ENCODE results near the gene CSTF3.
A peak's percentile ranks its signal among the peaks of the same experiment; 100 is the strongest.

Gene CSTF3

DNA sequence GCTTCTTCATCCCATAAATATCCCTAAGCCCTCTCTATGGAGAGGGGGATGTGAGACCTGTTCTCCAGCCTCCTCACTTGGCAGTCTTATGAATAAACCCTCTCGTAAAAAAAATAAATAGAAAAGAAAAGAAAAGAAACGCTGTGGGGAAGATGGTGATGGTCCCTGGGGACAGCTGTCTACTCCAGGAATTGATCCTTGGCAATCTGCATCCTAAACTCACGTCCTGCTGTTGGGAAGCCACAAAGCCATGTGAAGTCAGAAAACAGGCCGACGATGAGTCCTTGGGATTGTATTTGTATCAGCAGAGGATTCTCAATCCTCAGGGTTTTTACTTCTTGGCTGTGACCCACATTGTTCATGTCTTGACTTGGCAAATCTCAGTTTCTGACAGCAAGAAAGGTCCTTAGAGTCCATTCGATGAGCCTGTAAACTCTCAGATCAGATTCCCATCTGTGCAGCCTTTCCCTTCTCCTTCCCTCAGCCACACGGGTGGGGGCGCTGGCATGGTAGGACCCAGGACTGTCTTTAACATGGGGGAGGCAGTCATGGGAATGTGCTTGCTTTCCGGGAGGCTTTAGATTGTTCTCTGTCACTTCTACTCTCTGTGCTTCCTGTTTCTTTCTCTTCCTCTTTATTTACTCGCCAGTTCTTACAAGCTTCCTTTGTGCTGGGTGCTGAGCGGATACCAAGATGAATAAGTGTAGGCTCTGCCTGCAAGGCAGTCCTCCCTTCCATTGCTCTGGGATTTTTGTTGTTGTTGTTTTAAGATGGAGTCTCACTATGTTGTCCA lies 97.1 kb downstream of the CSTF3 start:
- peak; percentile 8 for DNase-seq (ENCODE audit: low spot score)
- TF ChIP-seq, protein P1, sequence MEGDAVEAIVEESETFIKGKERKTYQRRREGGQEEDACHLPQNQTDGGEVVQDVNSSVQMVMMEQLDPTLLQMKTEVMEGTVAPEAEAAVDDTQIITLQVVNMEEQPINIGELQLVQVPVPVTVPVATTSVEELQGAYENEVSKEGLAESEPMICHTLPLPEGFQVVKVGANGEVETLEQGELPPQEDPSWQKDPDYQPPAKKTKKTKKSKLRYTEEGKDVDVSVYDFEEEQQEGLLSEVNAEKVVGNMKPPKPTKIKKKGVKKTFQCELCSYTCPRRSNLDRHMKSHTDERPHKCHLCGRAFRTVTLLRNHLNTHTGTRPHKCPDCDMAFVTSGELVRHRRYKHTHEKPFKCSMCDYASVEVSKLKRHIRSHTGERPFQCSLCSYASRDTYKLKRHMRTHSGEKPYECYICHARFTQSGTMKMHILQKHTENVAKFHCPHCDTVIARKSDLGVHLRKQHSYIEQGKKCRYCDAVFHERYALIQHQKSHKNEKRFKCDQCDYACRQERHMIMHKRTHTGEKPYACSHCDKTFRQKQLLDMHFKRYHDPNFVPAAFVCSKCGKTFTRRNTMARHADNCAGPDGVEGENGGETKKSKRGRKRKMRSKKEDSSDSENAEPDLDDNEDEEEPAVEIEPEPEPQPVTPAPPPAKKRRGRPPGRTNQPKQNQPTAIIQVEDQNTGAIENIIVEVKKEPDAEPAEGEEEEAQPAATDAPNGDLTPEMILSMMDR (IDR thresholded peaks at IDR 0.05; ENCODE audit: extremely low read depth, missing control alignments) = no peak

DNA sequence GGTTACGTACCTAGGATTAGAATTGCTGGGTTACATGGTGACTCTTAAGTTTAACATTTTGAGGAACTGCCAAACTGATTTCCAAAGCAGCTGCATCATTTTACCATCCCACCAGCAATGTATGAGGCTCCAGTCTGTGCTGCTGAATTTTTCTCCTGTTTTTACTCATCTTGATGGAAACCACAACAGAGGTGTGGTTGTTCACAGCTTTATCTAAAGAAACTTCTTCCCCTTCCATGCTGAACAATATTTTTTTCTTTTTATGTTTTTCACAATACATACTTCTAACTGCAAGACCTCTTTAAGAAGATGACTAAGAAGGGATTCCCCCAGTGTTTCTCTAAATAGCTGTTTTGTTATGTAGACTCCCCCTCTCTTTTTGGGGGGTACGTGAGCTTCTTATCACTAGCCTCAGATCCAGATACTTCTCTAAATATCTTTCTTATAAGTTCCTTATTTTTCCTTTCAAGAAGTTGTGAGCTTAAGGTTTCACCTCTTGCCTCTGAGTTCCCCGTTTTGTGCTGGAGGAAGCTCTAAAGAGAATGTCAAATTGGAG lies 97.9 kb downstream of the CSTF3 start:
- TF ChIP-seq, protein P1 (IDR thresholded peaks at IDR 0.05; ENCODE audit: extremely low read depth, missing control alignments) = no peak
- DNase-seq (ENCODE audit: low spot score) = peak; percentile 41

DNA sequence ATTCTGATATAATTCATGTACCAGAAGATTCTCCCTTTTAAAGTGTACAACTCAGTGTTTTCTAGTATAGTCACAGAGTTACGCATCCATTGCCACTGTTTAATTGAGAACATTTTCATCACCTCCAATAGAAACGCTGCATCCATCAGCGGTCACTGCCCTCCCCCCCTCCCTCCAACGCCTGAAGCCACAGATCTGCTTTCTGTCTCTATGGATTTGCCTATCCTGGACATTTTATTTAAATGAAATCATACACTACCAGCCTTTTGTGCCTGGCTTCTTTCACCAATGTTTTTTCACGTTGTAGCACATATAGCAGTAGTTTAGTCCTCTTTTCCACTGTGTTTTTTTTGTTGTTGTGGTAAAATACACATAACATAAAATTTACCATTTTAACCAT lies 99.1 kb downstream of the CSTF3 start:
- TF ChIP-seq, protein P1 (IDR thresholded peaks at IDR 0.05; ENCODE audit: extremely low read depth, missing control alignments) = no peak
- DNase-seq (ENCODE audit: low spot score) = no peak

DNA sequence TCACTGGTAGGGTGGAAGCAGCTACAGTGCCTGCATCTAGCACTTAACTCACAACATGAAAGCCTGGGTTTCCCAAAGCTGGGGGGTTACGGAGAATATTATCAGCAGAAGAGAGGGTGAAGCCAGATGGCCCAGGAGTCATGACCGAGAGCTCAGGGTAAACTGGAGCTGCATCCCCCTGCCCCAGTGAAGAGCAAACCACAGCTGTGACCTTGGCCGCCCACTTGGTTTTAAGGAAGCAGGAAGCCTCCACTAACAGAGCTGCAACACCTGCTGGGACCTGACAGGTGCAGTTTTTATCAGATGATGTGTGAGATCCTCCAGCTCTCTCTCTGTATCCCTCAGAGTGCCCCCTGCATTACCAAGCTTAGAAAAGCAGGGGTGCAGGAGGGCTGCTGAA lies 101.0 kb downstream of the CSTF3 start:
- no peak for DNase-seq (ENCODE audit: low spot score)
- TF ChIP-seq, protein P1 (IDR thresholded peaks at IDR 0.05; ENCODE audit: extremely low read depth, missing control alignments) = no peak

DNA sequence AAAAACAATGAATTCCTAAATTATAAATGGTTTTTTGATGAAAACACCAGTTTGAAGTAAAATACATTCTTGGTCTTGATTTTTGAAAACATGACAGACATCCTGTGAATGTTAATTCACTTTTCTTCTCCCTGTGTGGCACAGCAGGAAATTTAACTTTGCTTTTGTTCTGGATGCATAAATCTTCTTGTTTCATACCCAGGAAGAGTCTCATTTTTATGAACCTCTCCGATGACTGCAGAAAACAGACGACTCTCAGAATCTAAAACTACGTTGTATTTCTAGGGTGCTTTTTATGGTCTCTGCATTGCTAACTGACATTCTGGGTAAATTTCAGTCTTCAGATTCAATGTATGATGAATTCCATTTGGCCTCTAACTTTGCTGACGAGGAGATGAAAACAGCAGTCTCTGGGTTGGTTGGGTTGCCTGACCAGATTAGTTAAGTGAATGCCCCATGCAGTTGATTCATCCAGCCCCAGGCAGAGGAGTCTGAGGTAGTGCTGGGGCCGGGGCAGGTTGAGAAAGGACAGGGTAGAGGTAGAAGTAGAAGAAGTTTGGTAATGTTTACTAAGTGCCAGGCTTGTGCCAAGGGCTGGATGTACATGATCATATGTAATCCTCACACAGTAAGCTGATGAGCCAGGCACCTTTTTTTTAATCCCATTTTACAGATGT lies 101.8 kb downstream of the CSTF3 start:
- DNase-seq (ENCODE audit: low spot score) = no peak
- TF ChIP-seq, protein P1 (IDR thresholded peaks at IDR 0.05; ENCODE audit: extremely low read depth, missing control alignments) = no peak

DNA sequence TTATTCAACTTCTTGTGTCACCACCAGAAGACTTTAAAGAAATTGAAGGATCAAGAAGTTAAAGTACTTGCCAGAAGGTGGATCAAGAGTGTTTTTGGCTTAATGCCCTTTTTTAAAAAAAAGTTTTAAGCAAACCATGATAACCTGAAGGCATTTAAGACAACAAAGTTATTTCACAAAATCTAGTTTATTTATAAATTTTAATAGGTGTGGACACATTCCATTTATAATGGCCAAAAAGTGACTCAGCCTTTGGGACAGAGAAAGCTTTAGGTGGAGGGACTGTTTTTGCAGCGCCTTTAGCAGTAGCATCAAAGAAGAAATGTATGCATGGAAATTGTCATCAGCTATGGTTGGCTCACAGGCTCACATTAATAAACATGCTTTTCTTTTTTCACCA lies 104.0 kb downstream of the CSTF3 start:
- TF ChIP-seq, protein P1 (IDR thresholded peaks at IDR 0.05; ENCODE audit: extremely low read depth, missing control alignments) = no peak
- DNase-seq (ENCODE audit: low spot score) = no peak

DNA sequence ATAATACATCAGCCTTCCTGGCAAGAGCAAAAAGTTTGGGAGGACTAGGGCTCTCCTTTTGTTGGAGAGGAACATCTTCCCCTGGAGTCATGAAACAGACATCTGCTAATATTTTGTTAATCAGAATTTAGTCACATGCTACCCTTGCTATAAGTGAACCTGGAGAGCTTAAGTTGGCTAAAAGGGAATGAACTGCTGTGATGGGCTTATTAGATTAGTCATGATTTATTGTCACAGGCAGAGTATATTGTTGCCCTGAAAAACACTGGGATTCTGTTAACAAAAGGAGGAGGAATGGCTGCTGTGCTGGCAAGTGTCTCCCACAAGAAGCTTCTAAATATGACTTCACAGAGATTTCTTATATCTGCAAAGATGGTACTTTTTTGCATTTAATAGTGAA lies 105.9 kb downstream of the CSTF3 start:
- TF ChIP-seq, protein P1 (IDR thresholded peaks at IDR 0.05; ENCODE audit: extremely low read depth, missing control alignments) = no peak
- no peak for DNase-seq (ENCODE audit: low spot score)

Measured in GM20000 (cell line).